ENCODE data around the gene NHERF2. TPM values are rescaled to one million over a fixed set of nuclear protein-coding genes. Genes with fewer than 3 reads are reported as not detected.

Gene NHERF2
- total RNA-seq, 1 donor from 2014 or later = 2.2 TPM

GRCh38 chr16:2086812-2087747 lies 60.4 kb downstream of the NHERF2 start:
- intact Hi-C loops (cut with micrococcal nuclease) = no loop called here
- no peak for DNase-seq (ENCODE audit: low spot score)
- Mint-ChIP-seq H3K27me3 (ENCODE audit: insufficient read depth) (no peaks in the 10 kb centered on the region), H3K4me3 (no peak overlapping the region), H3K9me3 (no peaks in the 10 kb centered on the region), H3K4me1 (ENCODE audit: low read depth) (no peaks in the 10 kb centered on the region), H3K36me3 (ENCODE audit: low read depth) (peaks cover 2% of the 10 kb centered on the region), H3K27ac (no peak overlapping the region)

- H3K27ac Mint-ChIP-seq = no peak overlapping the region
- H3K4me1 Mint-ChIP-seq (ENCODE audit: low read depth) = no peaks in the 10 kb centered on the region
- H3K4me3 Mint-ChIP-seq = no peak overlapping the region
- no peaks in the 10 kb centered on the region for H3K27me3 Mint-ChIP-seq (ENCODE audit: insufficient read depth)
- H3K9me3 Mint-ChIP-seq = no peaks in the 10 kb centered on the region
- H3K36me3 Mint-ChIP-seq (ENCODE audit: low read depth) = peaks cover 4% of the 10 kb centered on the region
- intact Hi-C loops (cut with micrococcal nuclease) = no loop called here
- DNase-seq (ENCODE audit: low spot score) = no peak
Measured at GRCh38 chr16:2087748-2088631, 61.3 kb downstream of the NHERF2 start.

Other genes starting within 250 kb of the NHERF2 start
- 30.3 and 30.8 TPM in 2 replicates for gene SPSB3, start 244.3 kb upstream of the NHERF2 start, total RNA-seq
- 81.6 and 82.8 TPM in 2 replicates for gene NUBP2, start 243.9 kb upstream of the NHERF2 start, total RNA-seq
- gene IGFALS, start 233.2 kb upstream of the NHERF2 start, total RNA-seq = not detected in 2 replicates
- gene HAGH, start 200.1 kb upstream of the NHERF2 start, total RNA-seq = 57.8 and 58.7 TPM in 2 replicates
- gene FAHD1, start 199.7 kb upstream of the NHERF2 start, total RNA-seq = 19.4 and 20.2 TPM in 2 replicates
- not detected in 2 replicates for gene MEIOB, start 154.7 kb upstream of the NHERF2 start, total RNA-seq
- not detected in 2 replicates for gene HS3ST6, start 108.5 kb upstream of the NHERF2 start, total RNA-seq
- gene MSRB1, start 83.7 kb upstream of the NHERF2 start, total RNA-seq = 22.1 and 26.1 TPM in 2 replicates
- gene RPL3L, start 72.2 kb upstream of the NHERF2 start, total RNA-seq = 1.1 and 1.9 TPM in 2 replicates
- 134 and 138 TPM in 2 replicates for gene NDUFB10, start 67.4 kb upstream of the NHERF2 start, total RNA-seq
- 3,144 and 3,145 TPM in 2 replicates for gene RPS2, start 62.1 kb upstream of the NHERF2 start, total RNA-seq
- 0.70 and 0.93 TPM in 2 replicates for gene RNF151, start 60.0 kb upstream of the NHERF2 start, total RNA-seq
- gene TBL3, start 54.8 kb upstream of the NHERF2 start, total RNA-seq = 84.9 and 87.3 TPM in 2 replicates
- 0.24 TPM in 1 of 2 replicates, not detected in the other for gene NOXO1, start 45.4 kb upstream of the NHERF2 start, total RNA-seq
- gene GFER, start 42.7 kb upstream of the NHERF2 start, total RNA-seq = 46.2 and 54.0 TPM in 2 replicates
- 21.2 and 26.3 TPM in 2 replicates for gene SYNGR3, start 36.9 kb upstream of the NHERF2 start, total RNA-seq
- gene ZNF598, start 17.1 kb upstream of the NHERF2 start, total RNA-seq = 100 and 105 TPM in 2 replicates
- 3.6 and 3.9 TPM in 2 replicates for gene NPW, start 7.1 kb upstream of the NHERF2 start, total RNA-seq
- 50.0 and 52.7 TPM in 2 replicates for gene NTHL1, start 20.9 kb downstream of the NHERF2 start, total RNA-seq
- gene TSC2, start 21.1 kb downstream of the NHERF2 start, total RNA-seq = 96.4 and 111 TPM in 2 replicates
- gene PKD1, start 109.0 kb downstream of the NHERF2 start, total RNA-seq = 92.5 and 104 TPM in 2 replicates
- gene RAB26, start 121.7 kb downstream of the NHERF2 start, total RNA-seq = 0.24 and 0.70 TPM in 2 replicates
- gene TRAF7, start 128.9 kb downstream of the NHERF2 start, total RNA-seq = 70.4 and 73.1 TPM in 2 replicates
- 1.0 and 1.2 TPM in 2 replicates for gene CASKIN1, start 169.7 kb downstream of the NHERF2 start, total RNA-seq
- 57.0 and 61.9 TPM in 2 replicates for gene MLST8, start 178.6 kb downstream of the NHERF2 start, total RNA-seq
- gene BRICD5, start 184.0 kb downstream of the NHERF2 start, total RNA-seq = 24.7 and 25.1 TPM in 2 replicates
- gene PGP, start 187.9 kb downstream of the NHERF2 start, total RNA-seq = 37.2 and 37.7 TPM in 2 replicates
- 35.6 and 37.4 TPM in 2 replicates for gene E4F1, start 196.7 kb downstream of the NHERF2 start, total RNA-seq
- gene DNASE1L2, start 209.5 kb downstream of the NHERF2 start, total RNA-seq = 1.6 and 2.2 TPM in 2 replicates
- gene ECI1, start 224.7 kb downstream of the NHERF2 start, total RNA-seq = 35.5 and 36.5 TPM in 2 replicates
- 398 and 403 TPM in 2 replicates for gene RNPS1, start 241.2 kb downstream of the NHERF2 start, total RNA-seq